HepG2 (cell line): ENCODE data around the gene PODXL. TPM values are rescaled to one million over a fixed set of nuclear protein-coding genes. Genes with fewer than 3 reads are reported as not detected.

ENCODE experiments used
- ATAC-seq: fragments of 200-7000 bp; cut with Tn5 transposase; 3 replicates; pipeline ENCODE4 v1.9.1; 2020; ENCODE audit warnings: mild to moderate bottlenecking, moderate library complexity
- BruUV-seq: library from RNA; stranded (reverse); fragments of 400-500 nt; replicated peaks from 2 replicates; lab custom pipeline; 2021; lab: Mats Ljungman, UMichigan
- CTCF ChIA-PET: fragments of 300-600 bp; formaldehyde crosslinking; extraction: SDS; loops from one replicate; lab custom pipeline; 2021; ENCODE audit warnings: low total read pairs, inconsistent platforms, low intra/inter-chr PET ratio; lab: Yijun Ruan, JAX
- POLR2A ChIA-PET: fragments of 350-600 bp; sonication (Branson Sonifier 250); formaldehyde crosslinking; loops from one replicate; lab custom pipeline; 2020; ENCODE audit warnings: antibody characterized with exemption, inconsistent platforms; lab: Yijun Ruan, JAX
- DNase-seq: peaks from one replicate; pipeline ENCODE4 v3.0.0-alpha.2; 2015; ENCODE audit warnings: low spot score
- FAIRE-seq: peaks from 3 replicates; lab custom pipeline; 2011; peaks lifted over from hg19 to GRCh38; lab: Jason Lieb, UNC
- H2AFZ ChIP-seq: one replicate; pipeline ENCODE4 v1.6.1; 2011; ENCODE audit warnings: low read length, inconsistent platforms
- H3K27ac ChIP-seq: fragments of 300-600 bp; 3 replicates; pipeline ENCODE4 v1.8.0; 2011; ENCODE audit warnings: mixed run types, mild to moderate bottlenecking, mixed read lengths, low read length, inconsistent platforms; ENCODE audit not compliant: insufficient read depth; ENCODE audit errors: extremely low read length
- H3K27me3 ChIP-seq, 2 experiments: fragments of 200-600 bp in 1 of 2; 2 replicates in 1 of 2; 3 replicates in 1 of 2; pipeline versions ENCODE4 v1.6.0 to v1.8.0; 2011; ENCODE audit warnings: low read length in 2 of 2, mild to moderate bottlenecking in 2 of 2, moderate library complexity in 2 of 2, inconsistent platforms in 1 of 2; ENCODE audit not compliant: insufficient read depth in 2 of 2, control insufficient read depth in 1 of 2
- H3K36me3 ChIP-seq, 2 experiments: fragments of 200-600 bp in 1 of 2; replicated peaks in 1 of 2; 2 replicates in 1 of 2; 3 replicates in 1 of 2; pipeline versions ENCODE4 v1.5.1 to v1.8.0; 2011; ENCODE audit warnings: low read length in 2 of 2, inconsistent platforms in 1 of 2; ENCODE audit not compliant: insufficient read depth in 2 of 2, control insufficient read depth in 1 of 2
- H3K4me1 ChIP-seq: 2 replicates; pipeline ENCODE4 v1.5.1; 2012; ENCODE audit warnings: low read length, inconsistent platforms; ENCODE audit not compliant: insufficient read depth
- H3K4me2 ChIP-seq: 2 replicates; pipeline ENCODE4 v1.6.0; 2011; ENCODE audit warnings: low read depth, low read length, inconsistent platforms
- H3K4me3 ChIP-seq, 3 experiments: fragments of 200-600 bp in 1 of 3; sonication (generic), shearing (Covaris generic) in 1 of 3; replicated peaks in 1 of 3; 2 replicates each; pipeline ENCODE4 v1.5.1; 2011 to 2016; ENCODE audit warnings: low read length in 3 of 3, inconsistent platforms in 2 of 3, low read depth in 2 of 3, mild to moderate bottlenecking in 2 of 3, control low read depth in 1 of 3, mixed read lengths in 1 of 3; ENCODE audit not compliant: insufficient read depth in 1 of 3
- H3K79me2 ChIP-seq: one replicate; pipeline ENCODE4 v1.6.1; 2011; ENCODE audit warnings: low read length, inconsistent platforms; ENCODE audit not compliant: insufficient read depth
- H3K9ac ChIP-seq: 2 replicates; pipeline ENCODE4 v1.6.0; 2011; ENCODE audit warnings: mild to moderate bottlenecking, low read depth, low read length, inconsistent platforms; ENCODE audit not compliant: insufficient read depth
- H3K9me3 ChIP-seq: 2 replicates; pipeline ENCODE4 v1.5.1; 2012; ENCODE audit warnings: mild to moderate bottlenecking, low read length
- H4K20me1 ChIP-seq: 2 replicates; pipeline ENCODE4 v1.6.0; 2011; ENCODE audit warnings: inconsistent platforms, mild to moderate bottlenecking, low read length, moderate library complexity; ENCODE audit not compliant: insufficient read depth
- AGO2 ChIP-seq: fragments of 200-400 bp; formaldehyde crosslinking; optimal IDR thresholded peaks from 2 replicates; pipeline ENCODE3; 2017; ENCODE audit warnings: mild to moderate bottlenecking, low read depth, low read length, moderate library complexity
- NPAS2 ChIP-seq: sonication (generic); formaldehyde crosslinking; IDR thresholded peaks from 2 replicates; pipeline ENCODE4 v1.8.0; 2022; ENCODE audit warnings: mild to moderate bottlenecking, missing genetic modification reagents, borderline replicate concordance
- POLR2A ChIP-seq, 2 experiments: IDR thresholded peaks; 2 replicates each; pipeline ENCODE4 v1.6.1; 2011; ENCODE audit warnings: low read depth in 2 of 2, low read length in 2 of 2, mild to moderate bottlenecking in 1 of 2, moderate library complexity in 1 of 2; ENCODE audit not compliant: insufficient read depth in 1 of 2
- POLR2G ChIP-seq: fragments of 200-400 bp; formaldehyde crosslinking; IDR thresholded peaks from 2 replicates; pipeline ENCODE4 v1.6.1; 2018; ENCODE audit warnings: mild to moderate bottlenecking, low read depth, low read length, moderate library complexity
- RBM22 ChIP-seq: fragments of 200-400 bp; formaldehyde crosslinking; optimal IDR thresholded peaks from 2 replicates; pipeline ENCODE3; 2017; ENCODE audit warnings: mild to moderate bottlenecking, low read length, moderate library complexity
- ZNF17 ChIP-seq: sonication (generic); formaldehyde crosslinking; IDR thresholded peaks from 2 replicates; pipeline ENCODE4 v1.5.0; 2020; ENCODE audit warnings: mild to moderate bottlenecking, missing genetic modification reagents
- ZNF841 ChIP-seq: sonication (generic); formaldehyde crosslinking; IDR thresholded peaks from 2 replicates; pipeline ENCODE4 v1.8.1; 2023; ENCODE audit warnings: missing genetic modification reagents, borderline replicate concordance
- WGBS: methylation state at CpG from one replicate; pipeline ENCODE4 v1.1.6; 2017; ENCODE audit warnings: low lambda C conversion rate; 5-methylcytosine and 5-hydroxymethylcytosine counted together
- in situ Hi-C: cut with HindIII; loops from 2 replicates; pipeline ENCODE4 v1.10.0; 2017; ENCODE audit warnings: low pct_unique_long_range_greater_than_20kb; ENCODE audit not compliant: extremely low pct_ligation_motif_present
- intact Hi-C: fragments of 100-400 bp; cut with micrococcal nuclease; formaldehyde crosslinking; loops from one replicate; pipeline ENCODE4 v1.10.0; 2022; ENCODE audit not compliant: unreplicated experiment
- polyA plus RNA-seq, 8 experiments: library from polyadenylated mRNA; depleted of rRNA in 3 of 8; stranded (reverse) in 7 of 8; unstranded in 1 of 8; fragments of >200 nt; fragmentation: Illumina TruSeq in 4 of 8; extraction: Trizol in 4 of 8; gene quantifications; 2 replicates each; pipeline versions ENCODE4 v1.2.1 to v1.2.3, GENCODE V29; 2011 to 2016; ENCODE audit warnings: low read depth in 4 of 8, missing spikeins in 1 of 8, mixed read lengths in 1 of 8; ENCODE audit not compliant: insufficient read depth in 1 of 8
- total RNA-seq, 5 experiments: library from RNA; depleted of rRNA; stranded (reverse); fragments of >200 nt; fragmentation: Illumina TruSeq; extraction: Trizol; gene quantifications; 2 replicates each; pipeline ENCODE4 v1.2.3, GENCODE V29; 2016; ENCODE audit warnings: low read depth in 1 of 5
- TF ChIP-seq, protein P1 (sequence below): sonication (generic); formaldehyde crosslinking; IDR thresholded peaks from 2 replicates; pipeline ENCODE4 v1.9.0; 2021; ENCODE audit warnings: missing genetic modification reagents, borderline replicate concordance
- TF ChIP-seq, protein P2 (sequence below): sonication (generic); formaldehyde crosslinking; IDR thresholded peaks from 2 replicates; pipeline ENCODE4 v1.8.0; 2022; ENCODE audit warnings: missing genetic modification reagents, mild to moderate bottlenecking, moderate library complexity, borderline replicate concordance
- TF ChIP-seq, protein P3 (sequence below): sonication (generic); formaldehyde crosslinking; IDR thresholded peaks from 2 replicates; pipeline ENCODE4 v1.5.1; 2020; ENCODE audit warnings: mild to moderate bottlenecking, moderate library complexity, missing genetic modification reagents

The PODXL gene
- total and polyA plus RNA-seq, 2 of the 13 experiments (the other 11 are each of a cell fraction or from before 2014, with no cell fraction given), result 0.22 to 0.54 TPM

DNA sequence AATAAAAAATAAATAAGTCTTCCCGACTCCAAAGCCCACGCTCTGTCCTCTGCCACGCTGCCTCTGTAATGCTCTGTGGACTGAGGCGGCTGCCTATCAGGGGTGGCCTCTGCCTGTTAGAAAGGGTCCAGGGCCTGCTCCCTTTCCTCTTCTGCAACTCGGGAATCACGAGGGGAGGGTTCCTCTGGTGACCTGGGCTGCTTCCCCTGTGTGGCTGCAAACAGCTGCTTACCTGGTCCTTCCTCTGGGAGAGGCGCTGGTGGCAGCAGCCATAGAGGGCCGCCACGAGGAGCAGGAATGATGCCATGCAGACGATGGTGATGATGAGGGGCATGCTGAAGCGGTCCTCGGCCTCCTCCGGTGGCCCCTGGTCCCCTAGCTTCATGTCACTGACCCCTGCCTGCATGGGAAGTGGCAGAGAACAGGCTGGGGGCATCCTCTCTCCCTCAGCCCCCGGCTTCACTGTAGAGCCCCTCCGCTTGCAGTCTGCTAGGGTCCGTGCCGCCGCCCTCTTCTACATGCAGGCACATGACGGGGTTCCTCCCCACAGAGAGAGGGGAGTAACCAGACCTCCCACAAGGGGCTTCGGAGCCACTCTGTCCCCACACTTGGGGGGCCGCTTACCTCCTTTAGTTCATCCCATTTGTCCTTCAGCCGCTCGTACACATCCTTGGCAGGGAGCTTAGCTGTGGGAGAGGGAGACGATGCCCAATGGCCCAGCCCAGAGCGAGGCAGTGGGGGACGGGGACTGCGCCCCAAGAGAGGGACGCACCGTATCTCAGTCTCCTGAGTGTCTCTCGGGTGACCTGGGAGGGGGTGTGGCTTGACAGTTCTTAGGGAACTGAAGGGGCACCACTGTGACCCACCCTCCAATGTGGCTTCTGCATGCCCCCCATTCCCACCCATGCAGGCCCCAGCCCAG, 50.5 kb downstream of the PODXL start:
- no TSS peak for BruUV-seq
- Histone ChIP-seq H3K27ac (no peak overlapping the region), H2AFZ (no peak overlapping the region), H3K79me2 (no peaks in the 10 kb centered on the region), H3K9me3 (no peaks in the 10 kb centered on the region), H3K36me3 (no peaks in the 10 kb centered on the region), H4K20me1 (no peaks in the 10 kb centered on the region), H3K4me3 (no peak overlapping the region), H3K9ac (no peak overlapping the region), H3K4me1 (peaks cover 34% of the 10 kb centered on the region), H3K27me3 (no peaks in the 10 kb centered on the region; a peak in 1 of 5 replicates), H3K4me2 (no peak overlapping the region)
- TF ChIP-seq RBM22, result peak; percentile 47
- TF ChIP-seq ZNF17 (CRISPR knock-in tag), result no peak
- TF ChIP-seq ZNF841 (CRISPR knock-in tag), result no peak
- TF ChIP-seq, protein P1, sequence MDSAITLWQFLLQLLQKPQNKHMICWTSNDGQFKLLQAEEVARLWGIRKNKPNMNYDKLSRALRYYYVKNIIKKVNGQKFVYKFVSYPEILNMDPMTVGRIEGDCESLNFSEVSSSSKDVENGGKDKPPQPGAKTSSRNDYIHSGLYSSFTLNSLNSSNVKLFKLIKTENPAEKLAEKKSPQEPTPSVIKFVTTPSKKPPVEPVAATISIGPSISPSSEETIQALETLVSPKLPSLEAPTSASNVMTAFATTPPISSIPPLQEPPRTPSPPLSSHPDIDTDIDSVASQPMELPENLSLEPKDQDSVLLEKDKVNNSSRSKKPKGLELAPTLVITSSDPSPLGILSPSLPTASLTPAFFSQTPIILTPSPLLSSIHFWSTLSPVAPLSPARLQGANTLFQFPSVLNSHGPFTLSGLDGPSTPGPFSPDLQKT, result no peak
- peak; percentile 91 for TF ChIP-seq AGO2
- TF ChIP-seq, protein P2, sequence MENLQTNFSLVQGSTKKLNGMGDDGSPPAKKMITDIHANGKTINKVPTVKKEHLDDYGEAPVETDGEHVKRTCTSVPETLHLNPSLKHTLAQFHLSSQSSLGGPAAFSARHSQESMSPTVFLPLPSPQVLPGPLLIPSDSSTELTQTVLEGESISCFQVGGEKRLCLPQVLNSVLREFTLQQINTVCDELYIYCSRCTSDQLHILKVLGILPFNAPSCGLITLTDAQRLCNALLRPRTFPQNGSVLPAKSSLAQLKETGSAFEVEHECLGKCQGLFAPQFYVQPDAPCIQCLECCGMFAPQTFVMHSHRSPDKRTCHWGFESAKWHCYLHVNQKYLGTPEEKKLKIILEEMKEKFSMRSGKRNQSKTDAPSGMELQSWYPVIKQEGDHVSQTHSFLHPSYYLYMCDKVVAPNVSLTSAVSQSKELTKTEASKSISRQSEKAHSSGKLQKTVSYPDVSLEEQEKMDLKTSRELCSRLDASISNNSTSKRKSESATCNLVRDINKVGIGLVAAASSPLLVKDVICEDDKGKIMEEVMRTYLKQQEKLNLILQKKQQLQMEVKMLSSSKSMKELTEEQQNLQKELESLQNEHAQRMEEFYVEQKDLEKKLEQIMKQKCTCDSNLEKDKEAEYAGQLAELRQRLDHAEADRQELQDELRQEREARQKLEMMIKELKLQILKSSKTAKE (CRISPR knock-in tag), result no peak
- TF ChIP-seq NPAS2 (CRISPR knock-in tag), result no peak
- TF ChIP-seq, protein P3, sequence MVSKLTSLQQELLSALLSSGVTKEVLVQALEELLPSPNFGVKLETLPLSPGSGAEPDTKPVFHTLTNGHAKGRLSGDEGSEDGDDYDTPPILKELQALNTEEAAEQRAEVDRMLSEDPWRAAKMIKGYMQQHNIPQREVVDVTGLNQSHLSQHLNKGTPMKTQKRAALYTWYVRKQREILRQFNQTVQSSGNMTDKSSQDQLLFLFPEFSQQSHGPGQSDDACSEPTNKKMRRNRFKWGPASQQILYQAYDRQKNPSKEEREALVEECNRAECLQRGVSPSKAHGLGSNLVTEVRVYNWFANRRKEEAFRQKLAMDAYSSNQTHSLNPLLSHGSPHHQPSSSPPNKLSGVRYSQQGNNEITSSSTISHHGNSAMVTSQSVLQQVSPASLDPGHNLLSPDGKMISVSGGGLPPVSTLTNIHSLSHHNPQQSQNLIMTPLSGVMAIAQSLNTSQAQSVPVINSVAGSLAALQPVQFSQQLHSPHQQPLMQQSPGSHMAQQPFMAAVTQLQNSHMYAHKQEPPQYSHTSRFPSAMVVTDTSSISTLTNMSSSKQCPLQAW (CRISPR knock-in tag), result no peak
- TF ChIP-seq POLR2A (IDR thresholded peaks at IDR 0.05; ENCODE audit: insufficient read depth in 1 of 2, low read depth in 2 of 2, low read length in 2 of 2), result peak in 1 of 2 experiments; percentile 30; a peak in 1 of 4 replicates
- peak; percentile 36; the same call in 1 of the 2 replicates for TF ChIP-seq POLR2G
- WGBS, result 92% methylated on average over 23 of the region's 30 CpGs
- no peak for DNase-seq
- in situ Hi-C loops, result loop anchor here (10.0 kb wide), 1 partner anchor 149 kb away; no protein-coding TSS in a partner anchor
- FAIRE-seq, result no peak
- no peak for ATAC-seq
- ChIA-PET POLR2A (no interaction called here), CTCF (no interaction called here)
- intact Hi-C loops, result no loop called here
